GM21526 (cell line): ENCODE measurements around the gene PMEPA1.

Experiments
- ATAC-seq: cut with Tn5 transposase; IDR thresholded peaks from one replicate; pipeline ENCODE4 v1.9.1; 2021; ENCODE audit warnings: moderate library complexity; ENCODE audit not compliant: unreplicated experiment, low FRiP score

PMEPA1 gene, protein sequence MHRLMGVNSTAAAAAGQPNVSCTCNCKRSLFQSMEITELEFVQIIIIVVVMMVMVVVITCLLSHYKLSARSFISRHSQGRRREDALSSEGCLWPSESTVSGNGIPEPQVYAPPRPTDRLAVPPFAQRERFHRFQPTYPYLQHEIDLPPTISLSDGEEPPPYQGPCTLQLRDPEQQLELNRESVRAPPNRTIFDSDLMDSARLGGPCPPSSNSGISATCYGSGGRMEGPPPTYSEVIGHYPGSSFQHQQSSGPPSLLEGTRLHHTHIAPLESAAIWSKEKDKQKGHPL

DNA sequence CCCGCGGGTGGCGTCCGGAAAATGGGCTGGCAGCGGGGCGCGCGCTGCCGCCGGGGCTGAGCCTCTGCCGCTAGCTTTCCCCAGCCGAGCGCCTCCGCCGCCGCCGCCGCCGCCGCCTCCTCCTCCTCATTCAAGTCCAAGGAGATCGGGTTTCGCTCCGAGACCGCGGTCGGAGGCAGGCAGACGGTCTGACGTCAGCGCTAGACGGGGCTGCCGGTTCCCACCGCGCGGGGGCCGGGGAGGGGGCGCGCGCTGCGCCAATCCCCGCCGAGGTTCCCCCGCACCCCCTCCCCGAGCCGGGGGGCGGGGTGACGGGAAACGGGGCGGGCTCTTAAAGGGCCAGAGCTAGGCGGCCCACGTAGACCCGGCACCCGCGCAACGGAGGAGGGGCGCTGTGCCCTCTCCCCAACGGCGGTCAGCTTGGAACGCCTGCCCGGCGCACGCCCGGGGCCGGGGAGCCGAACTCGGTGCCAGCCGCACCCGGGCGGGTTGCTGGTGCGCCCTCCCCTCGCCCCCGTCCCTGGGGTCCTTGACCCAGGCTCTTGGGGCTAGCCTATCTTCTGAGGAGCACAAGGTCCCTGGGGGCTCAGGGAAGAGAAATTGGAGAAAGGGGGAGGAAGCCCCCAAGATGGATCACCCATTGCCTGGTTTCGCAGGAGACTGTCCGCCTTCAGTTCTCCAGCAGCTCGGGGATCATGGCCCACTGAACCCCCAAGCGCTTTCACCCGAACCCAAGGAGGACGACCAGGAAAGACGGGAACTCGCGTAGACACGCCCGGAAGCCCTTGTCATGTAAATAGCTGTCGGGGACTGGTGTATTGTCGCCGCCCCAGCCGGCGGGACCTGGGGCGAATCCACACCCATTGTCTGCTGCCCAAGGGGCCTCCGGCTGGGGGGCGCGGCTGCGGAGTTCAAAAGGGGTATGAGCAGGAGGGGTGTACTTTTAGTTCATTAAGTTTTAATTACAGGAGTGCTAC is at the start of gene PMEPA1:
Gene PMEPA1 (minus strand): TSS at position 193 of the 977 bp plus-strand sequence. CDS start 433 bp downstream, outside the sequence.
- peak; percentile 64 for ATAC-seq

DNA sequence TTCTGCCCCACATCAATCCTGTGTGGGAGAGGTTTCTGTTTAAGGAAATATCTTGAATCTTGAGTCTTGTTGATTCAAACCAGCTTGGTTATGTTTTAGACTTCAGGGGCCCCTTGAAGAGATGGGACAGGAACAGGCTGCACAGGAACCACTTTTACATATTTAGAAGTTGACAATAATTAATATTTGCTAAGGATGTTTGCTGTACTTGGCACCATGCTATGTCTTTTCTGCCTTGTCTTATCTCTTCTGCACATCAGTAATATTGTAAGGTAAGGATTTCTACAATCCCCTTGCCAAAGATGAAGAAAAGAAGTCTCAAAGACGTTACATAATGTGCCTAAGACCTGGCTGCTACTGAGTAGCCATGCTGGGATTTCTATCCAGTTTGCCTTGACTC is 48.0 kb upstream of the PMEPA1 start:
- no peak for ATAC-seq

DNA sequence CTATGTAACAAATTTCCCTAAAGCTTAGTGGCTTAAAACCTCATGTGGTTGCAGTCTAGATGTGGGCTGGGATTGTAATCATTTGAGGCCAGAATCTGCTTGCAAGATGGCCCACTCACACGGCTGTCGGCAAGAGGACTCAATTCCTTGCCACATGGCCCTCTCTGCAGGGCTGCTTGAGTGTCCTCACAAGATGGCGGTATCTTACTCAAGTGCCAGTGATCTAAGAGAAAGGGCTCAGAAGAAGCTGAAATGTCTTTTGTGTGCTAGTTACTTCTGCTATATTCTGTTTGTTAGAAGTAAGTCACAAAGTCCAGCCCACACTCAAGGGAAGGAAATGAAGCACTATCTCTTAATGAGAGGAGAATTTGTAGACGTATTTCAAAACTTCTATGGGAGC is 47.1 kb upstream of the PMEPA1 start:
- ATAC-seq = no peak

DNA sequence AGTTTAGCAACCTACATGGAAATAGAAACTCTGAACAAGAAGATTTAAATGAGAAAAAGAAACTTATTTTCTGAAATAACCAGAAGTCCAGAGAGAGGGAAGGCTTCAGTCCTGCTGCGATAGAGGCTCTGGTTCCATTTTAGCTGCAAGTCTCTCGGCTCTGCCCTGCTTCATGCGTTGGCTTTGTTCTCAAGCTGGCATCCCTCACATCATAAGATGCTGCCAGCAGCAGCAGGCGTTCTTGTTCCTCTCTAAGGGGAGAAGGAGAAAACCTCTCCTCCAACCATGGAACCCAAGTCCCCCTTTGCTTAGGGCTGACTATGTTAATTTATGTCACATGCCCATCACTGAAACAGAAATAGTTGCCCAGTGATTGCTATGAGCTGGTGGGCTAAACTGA is 46.4 kb upstream of the PMEPA1 start:
- no peak for ATAC-seq

DNA sequence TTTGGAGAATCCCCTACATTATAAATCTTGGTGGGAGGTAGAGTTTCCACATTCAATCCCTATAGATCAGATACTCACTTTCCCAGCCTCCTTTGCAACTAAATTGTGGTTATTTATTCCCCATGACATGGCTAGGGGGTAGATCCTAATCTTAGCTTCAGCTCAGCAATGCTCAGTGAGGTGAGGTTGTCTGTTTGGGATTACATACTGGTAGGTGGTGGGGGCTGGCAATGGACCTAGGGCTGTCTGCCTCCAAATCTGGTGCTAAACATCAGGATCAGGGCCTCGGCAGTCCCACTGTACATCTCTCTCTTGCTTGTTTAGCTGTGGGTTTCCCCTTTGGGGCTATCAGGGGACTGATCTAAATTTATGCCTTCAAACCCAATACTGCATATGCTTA is 45.8 kb upstream of the PMEPA1 start:
- no peak for ATAC-seq

DNA sequence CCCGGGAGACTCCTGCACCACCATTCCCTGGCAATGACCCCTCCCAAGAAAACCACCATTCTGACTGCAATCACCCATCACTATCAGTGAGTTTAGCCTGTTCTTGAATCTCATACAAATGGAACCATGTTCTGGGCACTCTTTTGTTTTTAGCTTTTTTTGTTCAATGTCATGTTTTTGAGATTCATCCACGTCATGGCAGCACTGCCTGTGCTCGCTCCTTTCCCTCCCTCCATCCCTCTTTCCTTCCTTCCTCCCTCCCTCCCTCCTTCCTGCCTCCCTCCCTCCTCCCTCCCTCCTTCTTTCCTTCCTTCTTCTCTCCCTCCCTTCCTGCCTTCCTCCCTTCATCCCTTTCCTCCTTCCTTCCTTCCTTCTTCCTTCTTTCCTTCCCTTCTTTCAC is 44.4 kb upstream of the PMEPA1 start:
- ATAC-seq = no peak

DNA sequence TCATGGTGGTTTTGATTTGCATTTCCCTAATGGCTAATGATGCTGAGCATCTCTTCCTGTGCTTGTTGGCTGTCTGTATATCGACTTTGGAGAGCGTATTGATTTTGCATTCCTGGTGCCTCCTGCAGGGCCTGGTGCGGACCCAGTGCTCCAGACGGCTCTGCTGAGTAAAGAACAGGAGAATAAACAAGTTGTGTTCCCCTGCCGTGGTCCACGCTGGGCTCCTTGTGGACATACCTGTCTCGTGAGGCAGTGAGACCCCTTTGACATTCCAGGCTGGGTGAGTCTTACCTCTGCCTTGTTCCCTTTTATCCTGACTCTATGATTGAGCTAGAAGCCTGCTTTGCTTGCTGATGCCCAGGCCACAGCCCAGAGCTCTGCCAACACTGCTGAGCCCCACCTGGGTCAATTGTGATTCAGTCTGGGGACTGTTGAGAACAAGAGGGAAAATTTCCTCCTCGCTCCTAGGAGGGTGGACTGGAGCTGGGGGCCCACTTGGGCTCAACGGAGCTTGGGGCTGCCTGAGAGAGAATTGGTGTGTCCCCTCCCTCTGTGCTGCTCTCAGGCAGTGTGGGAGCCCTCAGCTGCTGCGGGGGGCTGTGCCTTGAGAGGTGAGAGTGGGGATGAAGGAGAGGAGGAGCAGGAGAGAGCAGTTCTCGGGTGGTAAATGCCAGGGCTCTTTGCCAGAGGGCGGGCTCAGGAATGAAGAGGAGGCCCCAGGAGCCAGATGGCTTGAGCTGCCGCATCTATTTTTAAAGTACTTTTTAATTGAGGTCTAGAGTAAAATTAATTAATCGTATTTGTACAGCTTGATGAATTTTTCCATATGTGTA is 43.7 kb upstream of the PMEPA1 start:
- ATAC-seq = no peak

DNA sequence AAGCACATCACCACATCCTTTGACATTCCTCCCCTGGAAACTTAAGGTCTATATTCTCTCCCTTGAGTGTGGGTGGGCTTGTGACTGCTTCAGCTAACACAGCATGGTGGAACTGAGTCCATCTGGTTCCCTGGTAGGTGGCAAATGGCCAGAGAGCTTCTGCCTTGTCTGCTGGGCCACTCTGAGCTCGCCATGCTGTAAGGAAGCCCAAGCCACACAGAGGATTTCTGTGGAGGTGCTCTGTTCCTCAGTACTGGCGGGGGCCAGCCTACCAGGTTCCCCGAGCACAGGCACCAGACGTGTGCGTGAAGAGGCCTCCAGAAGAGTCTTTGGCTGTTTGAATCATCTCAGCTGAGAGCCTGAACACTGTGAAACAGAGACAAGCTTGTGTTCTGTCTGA is 41.6 kb upstream of the PMEPA1 start:
- ATAC-seq = no peak

DNA sequence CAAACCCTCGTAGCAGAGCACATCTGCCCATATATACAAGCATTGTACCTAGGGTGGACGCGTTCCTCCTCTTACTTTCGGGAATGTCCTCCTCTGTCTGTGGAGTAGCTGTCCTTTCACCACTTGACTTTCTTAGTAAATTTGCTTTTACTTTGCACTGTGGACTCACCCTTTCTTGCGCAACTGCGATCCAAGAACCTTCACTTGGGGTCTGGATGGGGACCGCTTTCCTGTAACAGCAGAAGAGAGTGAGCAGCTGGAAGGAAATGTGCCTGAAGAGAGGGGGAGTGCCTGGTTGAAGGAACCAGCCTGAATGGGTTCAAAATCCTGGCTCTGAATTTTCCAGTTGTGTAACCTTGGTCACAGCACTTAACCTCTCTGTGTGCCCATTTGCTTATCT is 40.1 kb upstream of the PMEPA1 start:
- no peak for ATAC-seq

DNA sequence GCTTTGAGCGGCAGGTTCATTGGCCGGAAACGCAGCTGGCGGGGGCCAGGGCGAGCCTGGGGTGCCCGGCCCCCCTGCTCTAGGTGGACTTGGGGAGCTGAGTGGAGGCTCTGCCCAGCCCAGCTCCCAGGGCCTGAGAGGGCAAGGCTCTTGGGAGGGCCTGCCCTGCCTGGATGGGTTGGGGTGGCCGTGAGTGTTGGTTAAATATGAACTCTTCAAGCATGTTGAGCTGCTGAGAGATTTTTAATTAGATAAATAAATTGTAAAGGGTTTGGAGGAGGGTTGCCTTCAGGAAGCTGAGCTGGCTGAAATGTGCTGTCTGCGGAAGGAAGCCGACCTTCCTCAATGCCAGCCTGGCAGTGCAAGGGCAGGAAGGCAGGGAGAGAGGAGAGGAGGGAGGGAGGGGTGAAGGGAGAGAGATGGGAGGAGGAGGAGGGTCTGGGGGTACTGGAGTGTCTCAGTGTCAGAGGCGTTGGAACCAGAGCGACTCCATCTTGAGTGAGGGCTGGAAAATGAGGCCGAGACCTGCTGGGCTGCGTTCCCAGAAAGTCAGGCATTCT is 39.4 kb upstream of the PMEPA1 start:
- no peak for ATAC-seq

DNA sequence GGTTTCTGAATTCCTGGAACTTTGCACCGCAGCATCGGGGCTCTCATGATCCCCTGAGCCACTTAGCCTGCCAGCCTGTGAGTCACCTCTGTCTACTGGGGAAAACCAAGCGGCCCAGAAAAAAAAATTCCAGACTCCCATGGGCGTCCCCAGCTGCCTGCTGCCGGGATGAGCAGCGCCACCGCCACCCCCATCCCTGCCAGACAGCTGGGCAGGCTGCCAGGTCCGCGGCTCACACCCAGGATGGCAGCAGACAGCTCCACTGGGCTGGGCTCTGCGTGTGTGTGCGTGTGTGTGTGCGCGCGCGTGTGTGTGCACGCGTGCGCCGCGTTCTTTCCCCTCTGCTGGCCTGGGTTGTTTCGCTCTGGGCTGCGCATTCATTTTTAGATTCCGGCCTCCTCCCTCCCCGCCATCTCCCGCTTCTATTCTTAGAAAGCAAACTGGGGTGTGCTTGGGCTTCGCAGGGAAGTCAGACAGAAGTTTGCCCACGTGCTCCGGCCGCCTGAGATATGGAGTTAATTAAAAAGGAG is 38.9 kb upstream of the PMEPA1 start:
- no peak for ATAC-seq

DNA sequence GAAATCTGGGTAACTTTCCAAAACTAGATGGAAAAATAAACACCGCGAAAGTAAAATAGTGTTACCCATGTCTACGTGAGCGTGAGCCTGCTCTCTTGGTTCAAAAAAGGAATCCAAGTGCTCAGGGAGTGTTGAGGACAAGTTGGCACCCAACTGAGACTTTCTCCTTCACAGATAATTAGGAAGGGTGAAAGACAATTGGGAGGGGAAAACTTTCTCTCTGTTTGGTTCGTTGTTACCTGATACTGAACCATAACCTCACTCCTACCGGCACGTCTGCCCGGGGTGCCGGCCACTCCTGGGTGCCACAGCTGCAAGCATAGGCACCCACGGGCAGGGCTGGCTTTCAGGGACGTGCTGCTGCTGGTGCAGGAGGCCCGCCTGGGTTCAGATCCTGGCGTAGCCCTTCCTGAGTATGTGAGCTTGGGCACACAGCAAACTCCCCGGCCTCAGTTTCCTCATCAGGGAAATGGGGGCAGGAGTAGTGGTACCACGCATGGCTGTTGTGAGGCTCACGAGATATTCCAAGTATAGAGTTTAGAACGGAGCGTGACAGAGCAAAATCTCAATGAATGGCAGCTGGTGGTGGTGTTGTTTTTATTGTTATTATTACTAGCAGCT is 38.2 kb upstream of the PMEPA1 start:
- no peak for ATAC-seq

DNA sequence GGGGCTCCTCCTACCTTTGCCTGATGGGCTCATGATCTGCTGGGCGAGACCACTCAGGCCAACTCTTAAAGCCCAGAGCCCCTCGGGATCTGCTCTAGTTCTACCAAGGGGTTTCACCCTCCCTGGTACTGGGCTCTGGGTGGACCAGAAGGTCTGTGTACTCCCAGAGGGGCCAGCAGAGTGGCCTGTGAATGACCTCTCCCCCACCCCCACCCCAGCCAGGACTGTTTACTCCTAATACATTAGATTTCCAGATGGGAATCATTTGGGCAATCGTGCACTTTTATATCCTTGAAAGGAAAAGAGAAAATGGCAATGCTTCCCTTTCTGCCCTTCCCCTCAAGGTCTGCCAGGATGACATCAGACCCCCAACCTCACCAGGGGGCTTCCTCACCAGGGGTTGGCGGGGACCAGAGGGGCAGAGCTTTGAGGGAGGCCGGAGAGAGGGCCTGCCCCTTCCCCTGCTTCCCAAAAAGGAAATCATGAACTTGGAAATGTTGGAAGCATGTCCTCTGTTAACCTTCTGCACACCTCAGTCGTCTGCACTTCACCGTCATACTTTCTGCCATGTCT is 37.1 kb upstream of the PMEPA1 start:
- ATAC-seq = no peak

DNA sequence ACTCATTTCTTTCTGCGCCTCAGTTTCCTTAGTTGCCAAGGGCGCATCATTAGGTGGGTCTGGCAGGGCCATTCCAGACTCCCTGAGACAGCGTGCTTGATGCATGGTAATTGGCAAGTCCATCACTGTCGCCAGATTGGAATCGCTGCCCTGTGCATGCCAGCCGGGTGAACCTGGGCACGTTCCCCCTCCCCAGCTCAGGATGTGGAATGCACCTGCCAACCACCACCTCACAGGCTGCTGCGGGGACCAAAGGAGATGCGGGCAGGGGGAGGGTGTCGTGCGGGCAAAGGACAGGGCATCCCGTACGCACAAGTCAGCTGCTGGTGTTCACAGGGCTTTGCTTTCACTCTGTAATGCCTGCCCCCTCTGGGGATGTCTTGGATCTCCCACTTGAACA is 36.4 kb upstream of the PMEPA1 start:
- no peak for ATAC-seq

DNA sequence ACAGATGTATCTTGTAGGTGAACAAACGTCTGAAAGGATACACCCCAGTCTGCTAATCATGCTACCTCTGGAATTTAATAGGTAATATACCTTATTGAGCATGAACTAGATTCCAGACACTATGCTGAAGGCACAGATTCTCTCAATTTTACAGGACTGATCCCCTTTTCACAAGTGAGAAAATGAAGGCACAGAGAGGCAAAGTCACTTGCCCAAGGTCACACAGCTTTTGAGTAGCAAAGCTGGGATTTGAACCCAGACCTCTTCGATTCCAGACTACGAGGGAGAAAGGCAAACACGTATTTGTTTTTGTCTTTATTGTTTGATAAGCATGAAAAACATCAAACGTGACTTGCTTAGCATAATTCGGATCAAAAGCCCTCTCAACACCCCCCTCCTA is 34.4 kb upstream of the PMEPA1 start:
- no peak for ATAC-seq

DNA sequence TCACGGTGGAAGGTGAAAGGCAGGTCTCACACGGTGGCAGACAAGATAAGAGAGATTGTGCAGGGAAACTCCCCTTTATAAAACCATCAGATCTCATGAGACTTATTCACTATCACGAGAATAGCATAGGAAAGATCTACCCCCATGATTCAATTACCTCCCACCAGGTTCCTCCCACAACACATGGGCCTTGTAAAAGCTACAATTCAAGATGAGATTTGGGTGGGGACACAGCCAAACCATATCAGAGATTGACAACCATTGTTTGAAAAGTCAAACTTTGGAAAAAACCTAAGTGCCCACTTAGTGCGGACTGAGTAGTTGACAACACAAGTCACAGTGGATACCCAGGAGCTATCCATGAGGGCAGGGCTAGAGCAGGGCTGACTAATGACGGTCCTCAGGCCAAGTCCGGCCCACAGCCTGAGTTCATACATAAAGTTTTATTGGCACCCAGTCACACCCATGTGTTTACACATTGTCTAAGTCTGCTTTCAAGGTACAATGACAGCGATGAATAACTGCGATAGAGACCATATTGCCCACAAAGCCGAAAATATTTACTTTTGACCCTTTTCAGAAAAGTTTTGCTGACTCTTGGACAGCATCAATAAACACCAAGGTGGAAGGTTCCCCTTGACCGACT is 33.8 kb upstream of the PMEPA1 start:
- no peak for ATAC-seq

DNA sequence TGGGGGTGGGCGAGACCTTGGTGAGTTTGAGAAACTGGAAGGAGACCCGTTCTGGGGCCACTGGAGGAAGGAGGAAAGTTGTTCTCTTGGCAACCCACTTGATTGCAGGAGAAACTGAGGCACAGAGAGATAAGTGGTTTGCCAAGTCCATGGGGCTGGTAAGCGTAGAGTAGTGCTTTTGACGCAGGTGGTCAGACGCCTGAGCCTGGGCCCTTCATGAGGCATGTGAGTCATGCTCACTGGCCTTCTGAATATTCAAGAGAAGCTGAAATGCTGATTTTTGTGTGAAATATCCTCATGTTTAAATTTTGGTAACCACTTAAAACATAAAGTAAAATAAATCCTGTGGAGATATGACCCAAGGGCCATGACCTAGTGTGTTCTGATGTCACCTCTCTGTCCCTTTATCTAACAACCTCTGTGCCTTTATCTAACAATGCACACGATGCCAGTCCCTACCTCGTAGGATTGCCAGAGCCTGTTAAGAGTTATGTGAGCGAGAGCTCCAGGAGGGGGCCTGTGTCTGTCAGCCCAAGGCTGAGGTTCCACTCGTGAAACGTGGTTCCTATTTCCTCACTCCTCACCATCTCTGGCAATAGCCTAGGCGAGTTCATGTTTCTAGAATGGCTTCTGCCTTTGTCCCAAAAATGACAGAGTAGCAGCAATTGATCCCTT is 32.8 kb upstream of the PMEPA1 start:
- no peak for ATAC-seq

DNA sequence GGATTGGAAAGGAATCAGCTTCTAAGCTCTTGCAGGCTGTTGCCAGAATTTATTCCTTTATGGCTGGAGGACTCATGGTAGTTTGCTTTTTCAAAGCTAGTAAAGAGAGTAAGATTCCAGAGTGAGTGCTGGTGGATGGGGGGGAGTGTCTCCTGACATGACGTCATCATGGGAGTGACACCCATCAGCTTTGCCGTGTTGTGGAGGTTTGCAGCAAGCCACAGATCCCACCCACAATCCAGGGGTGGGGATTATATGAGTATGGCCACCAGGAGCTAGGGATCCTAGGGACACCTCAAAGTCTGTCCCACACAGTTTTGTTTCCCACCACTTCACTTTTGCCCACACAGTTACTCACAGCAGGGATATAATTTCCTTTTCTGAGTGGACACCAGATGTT is 28.7 kb upstream of the PMEPA1 start:
- ATAC-seq = no peak

DNA sequence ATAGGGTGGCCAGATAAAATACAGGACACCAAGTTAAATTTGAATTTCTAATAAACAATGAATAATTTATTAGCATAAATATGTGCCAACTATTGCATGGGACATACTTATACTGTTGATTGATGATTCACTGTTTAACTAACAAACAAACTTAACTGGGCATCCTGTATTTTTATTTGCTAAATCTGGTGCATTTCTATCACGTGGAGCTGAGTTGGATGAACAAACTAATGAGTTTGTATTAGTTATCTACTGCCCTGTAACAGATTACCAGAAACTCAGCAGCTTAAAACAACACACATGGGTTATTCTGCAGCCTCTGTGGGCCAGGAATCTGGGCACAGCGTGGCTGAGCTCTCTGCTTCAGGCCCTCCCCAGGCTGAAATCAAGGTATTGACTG is 28.2 kb upstream of the PMEPA1 start:
- ATAC-seq = no peak
